ENCODE results near the gene PPP1R3A.
"Not testable (repeated sequence)": the region's sequence is repeated elsewhere in the genome, so short reads cannot be mapped to it uniquely, and the experiment has no call there.

Gene PPP1R3A

GRCh38 chr7:113918946-113919345, at the start of gene PPP1R3A:
TSS of gene PPP1R3A (minus strand) at chr7:113919009. CDS start at chr7:113918996, 13 bp downstream.
- ATAC-seq (no peak), DNase-seq (no peak)

- DNase-seq (no peak), ATAC-seq (no peak)
Observed at GRCh38 chr7:113963356-113963755, 44.5 kb upstream of the PPP1R3A start.

GRCh38 chr7:113959910-113960309, 41.1 kb upstream of the PPP1R3A start:
- ATAC-seq (no peak), DNase-seq (no peak)

GRCh38 chr7:113955157-113955556, 36.3 kb upstream of the PPP1R3A start:
- no peak for DNase-seq
- no peak for ATAC-seq

GRCh38 chr7:113953553-113953952, 34.7 kb upstream of the PPP1R3A start:
- DNase-seq = no peak
- no peak for ATAC-seq

- DNase-seq (no peak), ATAC-seq (no peak)
Observed at GRCh38 chr7:113945018-113945938, 26.5 kb upstream of the PPP1R3A start.

- peak; percentile 19 for ATAC-seq
- DNase-seq = no peak
Observed at GRCh38 chr7:113936982-113937381, 18.2 kb upstream of the PPP1R3A start.

- no peak for DNase-seq
- no peak for ATAC-seq
Observed at GRCh38 chr7:113936535-113936934, 17.7 kb upstream of the PPP1R3A start.

- ATAC-seq = not testable (repeated sequence)
Observed at GRCh38 chr7:113929389-113929788, 10.6 kb upstream of the PPP1R3A start.

GRCh38 chr7:113928112-113928511, 9.3 kb upstream of the PPP1R3A start:
- ATAC-seq = no peak

More at GRCh38 chr7:113929389-113929788, 10.6 kb upstream of the PPP1R3A start:
- DNase-seq = not testable (repeated sequence)

GRCh38 chr7:113922049-113922448, 3.2 kb upstream of the PPP1R3A start:
- no peak for ATAC-seq
- no peak for DNase-seq

More at GRCh38 chr7:113928112-113928511, 9.3 kb upstream of the PPP1R3A start:
- no peak for DNase-seq

GRCh38 chr7:113921363-113921762, 2.6 kb upstream of the PPP1R3A start:
- no peak for DNase-seq
- ATAC-seq = no peak

- no peak for ATAC-seq
- no peak for DNase-seq
Observed at GRCh38 chr7:113917840-113918239, 969 bp downstream of the PPP1R3A start.

GRCh38 chr7:113915956-113916355, 2.9 kb downstream of the PPP1R3A start:
- DNase-seq (no peak), ATAC-seq (no peak)

GRCh38 chr7:113912876-113913275, 5.9 kb downstream of the PPP1R3A start:
- no peak for ATAC-seq
- DNase-seq = no peak

GRCh38 chr7:113907617-113908016, 11.2 kb downstream of the PPP1R3A start:
- DNase-seq (no peak), ATAC-seq (no peak)

- no peak for DNase-seq
- ATAC-seq = no peak
Observed at GRCh38 chr7:113904521-113904920, 14.3 kb downstream of the PPP1R3A start.

GRCh38 chr7:113892818-113893217, 26.0 kb downstream of the PPP1R3A start:
- ATAC-seq (no peak), DNase-seq (no peak)

GRCh38 chr7:113891828-113892227, 27.0 kb downstream of the PPP1R3A start:
- no peak for ATAC-seq
- DNase-seq = no peak

GRCh38 chr7:113891031-113891350, 27.8 kb downstream of the PPP1R3A start:
- DNase-seq = no peak
- no peak for ATAC-seq

- DNase-seq (no peak), ATAC-seq (no peak)
Observed at GRCh38 chr7:113890331-113891030, 28.3 kb downstream of the PPP1R3A start.

GRCh38 chr7:113883096-113883495, 35.7 kb downstream of the PPP1R3A start:
- ATAC-seq (no peak), DNase-seq (no peak)

GRCh38 chr7:113880559-113880958, 38.2 kb downstream of the PPP1R3A start:
- DNase-seq = no peak
- no peak for ATAC-seq
